ENCODE measurements around the gene CFAP299. TPM values are rescaled to one million over a fixed set of nuclear protein-coding genes. Genes with fewer than 3 reads are reported as not detected.

Gene CFAP299
- total RNA-seq, 4 donors from 2014 or later = not detected

GRCh38 chr4:80989921-80990544, 654.5 kb downstream of the CFAP299 start:
- no peak overlapping the region for H3K27ac ChIP-seq
- H3K27me3 ChIP-seq = no peaks in the 10 kb centered on the region
- no peaks in the 10 kb centered on the region for H3K9me3 ChIP-seq
- TF ChIP-seq CTCF (IDR thresholded peaks at IDR 0.05) (peak in 5 of 6 experiments; percentile 66 to 75 (median 71)), POLR2A (IDR thresholded peaks at IDR 0.05) (no peak)
- H3K4me1 ChIP-seq = no peaks in the 10 kb centered on the region
- H3K4me3 ChIP-seq = no peak overlapping the region
- peak in 1 of 3 donors; percentile 45 for DNase-seq
- no peaks in the 10 kb centered on the region for H3K36me3 ChIP-seq

- no peaks in the 10 kb centered on the region for H3K4me1 ChIP-seq
Measured at GRCh38 chr4:80990851-80991250, 655.3 kb downstream of the CFAP299 start.

GRCh38 chr4:80999943-81000342, 664.4 kb downstream of the CFAP299 start:
- DNase-seq = no peak

More at GRCh38 chr4:80990851-80991250, 655.3 kb downstream of the CFAP299 start:
- Histone ChIP-seq H3K4me3 (no peak overlapping the region), H3K27ac (no peak overlapping the region), H3K9me3 (no peaks in the 10 kb centered on the region), H3K27me3 (no peaks in the 10 kb centered on the region), H3K36me3 (no peaks in the 10 kb centered on the region)
- DNase-seq = no peak
- no peak for TF ChIP-seq CTCF (IDR thresholded peaks at IDR 0.05)
- TF ChIP-seq POLR2A (IDR thresholded peaks at IDR 0.05) = no peak

GRCh38 chr4:81003597-81004111, 668.1 kb downstream of the CFAP299 start:
- Histone ChIP-seq H3K36me3 (no peaks in the 10 kb centered on the region), H3K9me3 (no peaks in the 10 kb centered on the region), H3K4me1 (no peaks in the 10 kb centered on the region), H3K27ac (peak overlapping the region in 2 of 4 donors; percentile 29 to 66), H3K27me3 (no peaks in the 10 kb centered on the region), H3K4me3 (no peak overlapping the region)
- DNase-seq = peak in 1 of 3 donors; percentile 60
- TF ChIP-seq CTCF (IDR thresholded peaks at IDR 0.05) = no peak
- no peak for TF ChIP-seq POLR2A (IDR thresholded peaks at IDR 0.05)

More at GRCh38 chr4:80999943-81000342, 664.4 kb downstream of the CFAP299 start:
- H3K4me1 ChIP-seq = no peaks in the 10 kb centered on the region
- no peaks in the 10 kb centered on the region for H3K27me3 ChIP-seq
- no peak for TF ChIP-seq CTCF (IDR thresholded peaks at IDR 0.05)
- no peak for TF ChIP-seq POLR2A (IDR thresholded peaks at IDR 0.05)
- no peak overlapping the region for H3K27ac ChIP-seq
- H3K4me3 ChIP-seq = no peak overlapping the region
- H3K9me3 ChIP-seq = no peaks in the 10 kb centered on the region
- H3K36me3 ChIP-seq = no peaks in the 10 kb centered on the region

- Histone ChIP-seq H3K27ac (no peak overlapping the region), H3K4me3 (no peak overlapping the region), H3K4me1 (no peaks in the 10 kb centered on the region), H3K27me3 (no peaks in the 10 kb centered on the region), H3K9me3 (no peaks in the 10 kb centered on the region), H3K36me3 (no peaks in the 10 kb centered on the region)
- DNase-seq = no peak
- TF ChIP-seq POLR2A (IDR thresholded peaks at IDR 0.05) = no peak
- TF ChIP-seq CTCF (IDR thresholded peaks at IDR 0.05) = no peak
Measured at GRCh38 chr4:81007417-81007816, 671.9 kb downstream of the CFAP299 start.

Other genes starting within 250 kb of the CFAP299 start
- gene PRDM8, start 138.2 kb upstream of the CFAP299 start, total RNA-seq = 1 to 10 TPM in 2 of 4 donors, under 1 TPM in 2; 0.35 to 5.8 (median 3.3) TPM
- not detected for gene FGF5, start 69.1 kb upstream of the CFAP299 start, total RNA-seq

All from Peyer's patch (tissue), 4 donors.